Measurements from ENCODE around the gene COPE. TPM values are rescaled to one million over a fixed set of nuclear protein-coding genes. Genes with fewer than 3 reads are reported as not detected.

COPE gene
- total RNA-seq, 6 experiments from 2014 or later, result 67.4 to 240 (median 97.1) TPM

GRCh38 chr19:18951721-18952281, 32.6 kb upstream of the COPE start:
- 93% methylated on average over 5 of the region's 7 CpGs for WGBS (ENCODE audit: insufficient coverage, low coverage, low lambda C conversion rate, missing lambda C conversion rate)
- Histone ChIP-seq H3K4me3 (no peak overlapping the region), H3K9me3 (no peaks in the 10 kb centered on the region), H3K27ac (no peak overlapping the region), H3K4me1 (no peaks in the 10 kb centered on the region), H3K27me3 (no peaks in the 10 kb centered on the region), H3K36me3 (no peaks in the 10 kb centered on the region)
- ATAC-seq, result no peak
- no peak for DNase-seq
- intact Hi-C loops (cut with DNase I), result no loop called here
- no peak for TF ChIP-seq CTCF (IDR thresholded peaks at IDR 0.05)
- TF ChIP-seq POLR2A (IDR thresholded peaks at IDR 0.05), result no peak

- DNase-seq (no peak), ATAC-seq (no peak)
- Histone ChIP-seq H3K36me3 (no peaks in the 10 kb centered on the region), H3K4me1 (no peaks in the 10 kb centered on the region), H3K27ac (no peak overlapping the region), H3K27me3 (no peaks in the 10 kb centered on the region), H3K4me3 (no peak overlapping the region), H3K9me3 (no peaks in the 10 kb centered on the region)
- 67% methylated on average over 2 of the region's 3 CpGs for WGBS (ENCODE audit: insufficient coverage, low coverage, low lambda C conversion rate, missing lambda C conversion rate)
- intact Hi-C loops (cut with DNase I), result no loop called here
- TF ChIP-seq CTCF (IDR thresholded peaks at IDR 0.05) (no peak), POLR2A (IDR thresholded peaks at IDR 0.05) (no peak)
Measured at GRCh38 chr19:18949858-18950257, 30.7 kb upstream of the COPE start.

DNA sequence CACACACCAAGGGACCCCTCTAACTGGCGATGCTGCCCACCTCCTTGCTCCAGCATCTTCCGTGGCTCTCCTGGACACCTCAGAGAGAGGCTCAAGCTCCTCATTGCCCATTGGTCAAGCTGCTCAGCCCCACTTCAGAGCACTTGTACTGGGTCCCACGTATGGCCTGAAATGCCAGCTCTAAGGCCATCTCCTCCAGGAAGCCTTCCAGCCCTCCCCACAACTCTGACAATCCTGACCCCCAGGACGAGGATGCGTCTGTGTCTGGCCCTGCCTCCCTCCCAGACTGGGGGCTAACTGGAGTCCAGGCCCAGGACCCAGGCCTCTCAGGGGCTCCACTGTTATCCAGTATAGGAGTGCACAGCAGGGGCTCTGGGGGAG, 29.8 kb upstream of the COPE start:
- intact Hi-C loops (cut with DNase I), result no loop called here
- H3K4me3 ChIP-seq, result no peak overlapping the region
- H3K27ac ChIP-seq, result no peak overlapping the region
- TF ChIP-seq POLR2A (IDR thresholded peaks at IDR 0.05) (no peak), CTCF (IDR thresholded peaks at IDR 0.05) (no peak)
- H3K9me3 ChIP-seq, result no peaks in the 10 kb centered on the region
- no peaks in the 10 kb centered on the region for H3K4me1 ChIP-seq
- 80% methylated on average over 1 of the region's 5 CpGs for WGBS (ENCODE audit: insufficient coverage, low coverage, low lambda C conversion rate, missing lambda C conversion rate)
- H3K36me3 ChIP-seq, result no peaks in the 10 kb centered on the region
- DNase-seq (no peak), ATAC-seq (no peak)
- no peaks in the 10 kb centered on the region for H3K27me3 ChIP-seq

- no peak for ATAC-seq
- Histone ChIP-seq H3K27me3 (no peaks in the 10 kb centered on the region), H3K36me3 (no peaks in the 10 kb centered on the region), H3K9me3 (no peaks in the 10 kb centered on the region), H3K27ac (no peak overlapping the region), H3K4me3 (no peak overlapping the region), H3K4me1 (no peaks in the 10 kb centered on the region)
- intact Hi-C loops (cut with DNase I), result no loop called here
- TF ChIP-seq CTCF (IDR thresholded peaks at IDR 0.05) (no peak), POLR2A (IDR thresholded peaks at IDR 0.05) (no peak)
- DNase-seq, result no peak
- WGBS (ENCODE audit: insufficient coverage, low coverage, low lambda C conversion rate, missing lambda C conversion rate), result 73% methylated on average over 2 of the region's 15 CpGs
Measured at GRCh38 chr19:18948075-18948975, 29.1 kb upstream of the COPE start.
